Activated T-helper 17 cell treated with anti-CD3 and anti-CD28 coated beads, Interleukin-2, amount 50 U/mL, for 72 hours (primary cell): ENCODE data around the gene CABCOCO1. TPM values are rescaled to one million over a fixed set of nuclear protein-coding genes. Genes with fewer than 3 reads are reported as not detected.
"Not testable (repeated sequence)": the region's sequence is repeated elsewhere in the genome, so short reads cannot be mapped to it uniquely, and the experiment has no call there.

ENCODE experiments used
- ATAC-seq: fragments of 150-1000 bp; cut with Tn5 transposase; replicated peaks from 2 replicates; pipeline ENCODE4 v1.10.0; 2021; ENCODE audit warnings: mild to moderate bottlenecking, moderate library complexity
- H3K27ac Mint-ChIP-seq: one replicate; pipeline ENCODE4 v1.8.0; 2022; ENCODE audit warnings: mixed read lengths
- H3K27me3 Mint-ChIP-seq: one replicate; pipeline ENCODE4 v1.8.0; 2022; ENCODE audit warnings: mixed read lengths
- H3K36me3 Mint-ChIP-seq: one replicate; pipeline ENCODE4 v1.8.0; 2022; ENCODE audit warnings: low read depth, mild to moderate bottlenecking, mixed read lengths
- H3K4me1 Mint-ChIP-seq: one replicate; pipeline ENCODE4 v1.8.0; 2022; ENCODE audit warnings: mixed read lengths
- H3K4me3 Mint-ChIP-seq: one replicate; pipeline ENCODE4 v1.8.0; 2022; ENCODE audit warnings: mild to moderate bottlenecking, mixed read lengths
- H3K9me3 Mint-ChIP-seq: one replicate; pipeline ENCODE4 v1.8.0; 2022; ENCODE audit warnings: mixed read lengths
- total RNA-seq, 2 donors: library from RNA; stranded (reverse); gene quantifications; one replicate each; pipeline ENCODE4 v1.2.3, GENCODE V29; 2022

Gene CABCOCO1
- total RNA-seq, 2 donors from 2014 or later = not detected

DNA sequence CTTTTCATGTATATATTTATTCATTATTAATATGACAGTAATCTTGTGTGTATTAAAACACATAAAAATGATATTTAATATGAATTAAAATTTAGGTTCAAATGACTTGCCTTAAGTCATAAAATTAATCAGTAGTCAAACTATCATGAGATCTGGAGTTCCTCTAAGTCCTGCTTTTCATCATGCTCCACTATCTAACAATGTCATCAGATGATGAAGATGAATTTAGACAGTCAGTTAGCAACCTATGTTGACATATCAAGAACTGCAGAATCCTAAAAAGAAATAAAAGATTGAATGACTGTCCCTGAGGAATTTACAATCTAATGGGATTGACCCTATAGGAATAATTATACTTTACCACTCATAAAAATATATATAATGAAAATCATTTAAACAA lies 7.1 kb downstream of the CABCOCO1 start:
- no peak for ATAC-seq
- Mint-ChIP-seq H3K27ac (no peak overlapping the region), H3K27me3 (peaks cover 7% of the 10 kb centered on the region)

GRCh38 chr10:61673360-61673759 lies 10.6 kb downstream of the CABCOCO1 start:
- Mint-ChIP-seq H3K27me3 (no peaks in the 10 kb centered on the region), H3K4me1 (no peaks in the 10 kb centered on the region), H3K36me3 (no peaks in the 10 kb centered on the region), H3K27ac (no peak overlapping the region), H3K4me3 (no peak overlapping the region), H3K9me3 (no peaks in the 10 kb centered on the region)
- no peak for ATAC-seq

More for the DNA sequence above, 7.1 kb downstream of the CABCOCO1 start:
- H3K4me3 Mint-ChIP-seq = no peak overlapping the region
- no peaks in the 10 kb centered on the region for H3K4me1 Mint-ChIP-seq
- no peaks in the 10 kb centered on the region for H3K36me3 Mint-ChIP-seq
- H3K9me3 Mint-ChIP-seq = no peaks in the 10 kb centered on the region

DNA sequence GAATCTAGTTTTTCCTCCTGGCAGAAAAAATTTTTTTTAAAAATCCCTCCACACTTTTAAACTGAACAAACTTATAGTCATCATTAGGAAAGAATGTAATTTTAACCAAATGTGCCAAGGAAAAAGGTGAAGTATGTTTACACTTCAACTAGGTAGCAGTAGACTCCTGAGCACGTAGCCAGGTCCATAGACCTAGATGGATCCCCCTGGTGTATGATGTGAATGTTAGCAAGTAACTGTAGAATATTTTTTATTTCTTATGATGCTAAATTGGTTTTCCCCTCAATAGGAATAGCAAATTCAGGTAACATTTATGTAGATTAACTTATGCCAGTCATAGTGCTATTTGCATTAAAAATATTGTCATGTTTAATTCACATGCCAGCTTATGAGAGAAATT lies 19.6 kb downstream of the CABCOCO1 start:
- Mint-ChIP-seq H3K4me1 (no peaks in the 10 kb centered on the region), H3K36me3 (no peaks in the 10 kb centered on the region), H3K4me3 (no peak overlapping the region), H3K27me3 (no peaks in the 10 kb centered on the region), H3K27ac (no peak overlapping the region), H3K9me3 (no peaks in the 10 kb centered on the region)
- no peak for ATAC-seq

DNA sequence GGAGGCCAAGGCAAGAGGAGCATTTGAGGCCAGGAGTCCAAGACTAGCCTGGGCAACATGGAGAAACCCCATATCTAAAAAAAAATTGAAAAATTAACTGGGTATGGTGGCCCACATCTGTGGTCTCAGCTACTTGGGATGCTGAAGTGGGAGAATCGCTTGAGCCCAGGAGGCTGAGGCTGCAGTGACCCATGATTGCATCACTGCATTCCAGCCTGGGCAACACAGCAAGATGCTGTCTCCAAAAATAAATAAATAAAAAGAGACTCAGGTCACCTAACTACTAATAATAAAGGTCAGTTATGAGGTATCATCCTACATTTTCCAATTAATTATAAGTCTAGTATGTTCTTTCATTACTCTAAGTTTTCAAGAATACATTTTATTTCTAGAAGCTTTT lies 20.6 kb downstream of the CABCOCO1 start:
- no peaks in the 10 kb centered on the region for H3K9me3 Mint-ChIP-seq
- H3K27ac Mint-ChIP-seq = no peak overlapping the region

GRCh38 chr10:61684894-61685507 lies 22.3 kb downstream of the CABCOCO1 start:
- no peaks in the 10 kb centered on the region for H3K27me3 Mint-ChIP-seq
- no peak overlapping the region for H3K4me3 Mint-ChIP-seq
- H3K27ac Mint-ChIP-seq = no peak overlapping the region
- no peaks in the 10 kb centered on the region for H3K4me1 Mint-ChIP-seq
- no peaks in the 10 kb centered on the region for H3K36me3 Mint-ChIP-seq
- no peak for ATAC-seq
- no peaks in the 10 kb centered on the region for H3K9me3 Mint-ChIP-seq

More for the DNA sequence above, 20.6 kb downstream of the CABCOCO1 start:
- ATAC-seq = no peak
- Mint-ChIP-seq H3K36me3 (no peaks in the 10 kb centered on the region), H3K27me3 (no peaks in the 10 kb centered on the region), H3K4me1 (no peaks in the 10 kb centered on the region), H3K4me3 (no peak overlapping the region)

- H3K4me3 Mint-ChIP-seq = no peak overlapping the region
- no peaks in the 10 kb centered on the region for H3K9me3 Mint-ChIP-seq
- no peak for ATAC-seq
Measured at GRCh38 chr10:61688551-61689308, 26.0 kb downstream of the CABCOCO1 start.

GRCh38 chr10:61691667-61692066 lies 28.9 kb downstream of the CABCOCO1 start:
- H3K36me3 Mint-ChIP-seq, H3K4me1 Mint-ChIP-seq, H3K4me3 Mint-ChIP-seq, H3K27ac Mint-ChIP-seq, ATAC-seq, H3K9me3 Mint-ChIP-seq: not testable (repeated sequence)
- peaks cover 16% of the 10 kb centered on the region for H3K27me3 Mint-ChIP-seq

More at GRCh38 chr10:61688551-61689308, 26.0 kb downstream of the CABCOCO1 start:
- H3K36me3 Mint-ChIP-seq = no peaks in the 10 kb centered on the region
- no peak overlapping the region for H3K27ac Mint-ChIP-seq
- H3K4me1 Mint-ChIP-seq = no peaks in the 10 kb centered on the region
- H3K27me3 Mint-ChIP-seq = no peaks in the 10 kb centered on the region

DNA sequence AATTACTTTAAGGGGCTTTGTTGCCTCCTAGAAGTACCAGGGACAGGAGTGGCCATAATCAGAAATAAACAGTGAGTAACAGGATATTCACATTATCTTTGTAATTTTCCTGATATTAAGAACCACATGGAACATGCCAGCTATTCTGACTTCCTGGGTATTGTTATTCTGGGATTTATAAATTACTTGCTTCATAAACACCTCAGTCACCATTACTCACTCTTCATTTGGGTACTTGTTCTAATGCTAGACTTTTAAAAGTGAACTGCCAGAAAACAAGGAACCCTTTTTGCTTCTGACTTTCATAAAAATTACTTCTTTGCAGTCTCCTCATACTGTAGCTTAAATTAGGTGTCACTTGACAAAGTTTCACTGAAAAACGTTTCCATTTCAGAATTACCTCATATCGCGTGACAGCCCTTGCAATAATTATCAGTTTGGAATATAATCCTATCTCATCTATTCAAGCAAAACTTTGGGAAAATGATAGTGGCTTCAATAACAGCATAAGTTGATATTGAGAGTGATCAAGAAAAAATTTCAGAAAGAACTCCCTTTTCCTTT lies 29.8 kb downstream of the CABCOCO1 start:
- no peak overlapping the region for H3K4me3 Mint-ChIP-seq
- no peaks in the 10 kb centered on the region for H3K4me1 Mint-ChIP-seq
- no peak for ATAC-seq
- no peaks in the 10 kb centered on the region for H3K9me3 Mint-ChIP-seq
- no peak overlapping the region for H3K27ac Mint-ChIP-seq
- peaks cover 16% of the 10 kb centered on the region for H3K27me3 Mint-ChIP-seq
- H3K36me3 Mint-ChIP-seq = no peaks in the 10 kb centered on the region

- no peaks in the 10 kb centered on the region for H3K36me3 Mint-ChIP-seq
Measured at GRCh38 chr10:61698968-61699655, 36.4 kb downstream of the CABCOCO1 start.

GRCh38 chr10:61701055-61701705 lies 38.5 kb downstream of the CABCOCO1 start:
- Mint-ChIP-seq H3K27ac (no peak overlapping the region), H3K36me3 (no peaks in the 10 kb centered on the region), H3K4me1 (no peaks in the 10 kb centered on the region), H3K27me3 (peaks cover 4% of the 10 kb centered on the region), H3K9me3 (no peaks in the 10 kb centered on the region), H3K4me3 (no peak overlapping the region)
- ATAC-seq = no peak

More at GRCh38 chr10:61698968-61699655, 36.4 kb downstream of the CABCOCO1 start:
- ATAC-seq = no peak
- Mint-ChIP-seq H3K4me1 (no peaks in the 10 kb centered on the region), H3K27me3 (peaks cover 17% of the 10 kb centered on the region), H3K27ac (no peak overlapping the region), H3K4me3 (no peak overlapping the region), H3K9me3 (no peaks in the 10 kb centered on the region)

DNA sequence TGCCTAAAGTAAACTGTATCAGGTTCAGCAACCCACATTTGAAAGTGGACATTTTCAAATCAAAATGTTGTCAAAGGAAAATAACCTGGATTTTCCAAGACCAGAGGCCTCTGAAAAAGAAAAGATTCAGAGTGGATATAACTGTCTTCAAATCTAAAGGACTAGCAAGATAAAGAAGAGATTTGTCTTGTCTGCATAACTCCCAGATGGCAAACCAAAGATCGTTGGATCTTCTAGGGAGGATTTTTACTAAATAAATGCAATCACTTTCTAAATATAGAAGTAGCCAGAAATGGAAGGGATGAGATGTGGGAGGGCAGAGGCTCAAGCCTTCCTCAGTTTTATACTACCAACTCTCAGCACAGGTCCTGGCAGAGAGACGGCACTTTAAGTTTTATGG lies 39.0 kb downstream of the CABCOCO1 start:
- H3K27ac Mint-ChIP-seq = no peak overlapping the region

GRCh38 chr10:61702584-61702983 lies 39.9 kb downstream of the CABCOCO1 start:
- Mint-ChIP-seq H3K4me3 (no peak overlapping the region), H3K4me1 (no peaks in the 10 kb centered on the region), H3K27ac (no peak overlapping the region), H3K9me3 (no peaks in the 10 kb centered on the region), H3K36me3 (no peaks in the 10 kb centered on the region), H3K27me3 (peaks cover 10% of the 10 kb centered on the region)
- no peak for ATAC-seq

More for the DNA sequence above, 39.0 kb downstream of the CABCOCO1 start:
- H3K4me3 Mint-ChIP-seq = no peak overlapping the region
- no peaks in the 10 kb centered on the region for H3K9me3 Mint-ChIP-seq
- ATAC-seq = no peak
- H3K36me3 Mint-ChIP-seq = no peaks in the 10 kb centered on the region
- peaks cover 5% of the 10 kb centered on the region for H3K27me3 Mint-ChIP-seq
- no peaks in the 10 kb centered on the region for H3K4me1 Mint-ChIP-seq

GRCh38 chr10:61705022-61705613 lies 42.4 kb downstream of the CABCOCO1 start:
- Mint-ChIP-seq H3K4me1 (no peaks in the 10 kb centered on the region), H3K36me3 (no peaks in the 10 kb centered on the region), H3K9me3 (no peaks in the 10 kb centered on the region), H3K4me3 (no peak overlapping the region), H3K27me3 (peaks cover 10% of the 10 kb centered on the region), H3K27ac (no peak overlapping the region)
- ATAC-seq = no peak

DNA sequence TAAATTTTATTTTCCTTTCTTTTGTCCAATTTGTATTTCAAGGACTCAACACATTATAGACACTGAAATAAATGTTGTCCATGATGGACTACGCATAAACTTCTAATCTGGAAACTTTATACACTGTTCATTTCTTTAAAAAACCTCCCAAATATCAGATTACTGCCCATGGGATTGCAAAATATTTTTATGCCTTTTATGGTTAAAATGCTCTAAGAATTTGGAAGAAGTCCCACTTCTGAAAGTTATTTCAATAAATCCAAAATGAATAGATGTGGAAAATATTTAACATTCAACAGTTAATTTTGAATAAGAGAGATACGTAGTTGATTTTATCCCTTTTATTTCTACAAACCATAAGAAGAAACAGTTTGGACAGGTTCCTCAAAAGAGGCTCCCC lies 46.1 kb downstream of the CABCOCO1 start:
- no peaks in the 10 kb centered on the region for H3K9me3 Mint-ChIP-seq
- no peak for ATAC-seq

More for the DNA sequence above, 46.1 kb downstream of the CABCOCO1 start:
- Mint-ChIP-seq H3K4me3 (no peak overlapping the region), H3K27ac (no peak overlapping the region), H3K27me3 (peaks cover 14% of the 10 kb centered on the region), H3K4me1 (no peaks in the 10 kb centered on the region), H3K36me3 (no peaks in the 10 kb centered on the region)
